ENCODE measurements around the gene ADAMTS2.

The ADAMTS2 gene

DNA sequence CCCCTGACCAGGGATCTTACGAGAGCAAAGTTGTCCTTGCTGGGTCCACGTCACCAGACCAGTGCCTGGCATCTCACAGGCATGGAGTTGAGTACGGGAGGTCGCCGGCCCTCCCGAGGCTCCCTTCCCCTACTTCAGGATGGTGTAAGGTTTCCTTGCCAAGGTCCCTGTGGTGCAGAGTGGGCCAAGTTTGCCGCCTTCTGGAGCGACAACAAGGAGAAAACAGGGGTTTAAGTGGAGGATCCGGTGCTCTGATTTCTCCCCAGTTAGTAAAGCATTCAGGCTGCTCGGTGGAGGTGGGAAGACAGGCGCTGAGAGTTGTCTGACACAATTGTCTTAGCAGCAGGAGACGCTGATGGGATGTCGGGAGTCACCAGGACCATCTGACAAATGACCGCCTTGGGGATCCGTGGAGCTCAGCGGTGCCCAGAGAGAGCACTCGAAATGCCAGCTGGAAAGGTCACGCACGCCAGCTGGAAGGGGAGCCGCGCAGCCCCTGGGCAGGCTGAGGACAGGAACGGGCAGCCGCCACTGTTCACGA lies 37.3 kb downstream of the ADAMTS2 start:
- H3K79me1 ChIP-seq (replicated peaks; ENCODE audit: low read length, poor library complexity, severe bottlenecking), result no peaks in the 10 kb centered on the region
- no peak overlapping the region for H3K4me3 ChIP-seq (ENCODE audit: insufficient read depth in 1 of 2, low read depth in 1 of 2, low read length in 2 of 2)
- no peaks in the 10 kb centered on the region for H3K4me1 ChIP-seq (ENCODE audit: control insufficient read depth, insufficient read depth, low read depth, low read length)
- no peak overlapping the region for H3K4me2 ChIP-seq (ENCODE audit: low read length, poor library complexity, severe bottlenecking)
- peak overlapping the region in 1 of 2 experiments; percentile 92 for H3K14ac ChIP-seq (ENCODE audit: low read length in 2 of 2)
- H3K9me3 ChIP-seq (ENCODE audit: control insufficient read depth, low read length), result no peaks in the 10 kb centered on the region
- peak overlapping the region; percentile 37 for H4K8ac ChIP-seq (ENCODE audit: low read length)
- H3K23ac ChIP-seq (ENCODE audit: low read length in 2 of 2), result no peak overlapping the region
- H2AK5ac ChIP-seq (ENCODE audit: low read length, severe bottlenecking), result no peak overlapping the region
- no peak overlapping the region for H3K9ac ChIP-seq (ENCODE audit: low read length)
- WGBS, result 94% methylated on average over 24 of the region's 24 CpGs
- no peak overlapping the region for H3K27ac ChIP-seq (ENCODE audit: low read length, poor library complexity, severe bottlenecking)
- H4K91ac ChIP-seq (ENCODE audit: low read length), result peak overlapping the region; percentile 50
- no peak overlapping the region for H2AFZ ChIP-seq (ENCODE audit: low read depth, low read length)
- H2BK15ac ChIP-seq (ENCODE audit: low read depth, poor library complexity, severe bottlenecking), result no peak overlapping the region
- no peak overlapping the region for H2BK12ac ChIP-seq (ENCODE audit: low read length in 2 of 2)
- H3K27me3 ChIP-seq (ENCODE audit: control insufficient read depth in 1 of 2, insufficient read depth in 1 of 2, low read length in 2 of 2), result no peaks in the 10 kb centered on the region
- no peak overlapping the region for H3K4ac ChIP-seq (ENCODE audit: low read depth in 1 of 2, low read length in 2 of 2)
- no peaks in the 10 kb centered on the region for H3K36me3 ChIP-seq (ENCODE audit: control insufficient read depth in 1 of 2, insufficient read depth in 2 of 2, low read depth in 1 of 2, low read length in 2 of 2)
- no peak overlapping the region for H2BK120ac ChIP-seq (ENCODE audit: low read depth, low read length)
- no peak overlapping the region for H3K18ac ChIP-seq (ENCODE audit: low read depth in 1 of 2, low read length in 2 of 2)
- DNase-seq, result no peak
- no peak overlapping the region for H2BK5ac ChIP-seq (ENCODE audit: low read depth, low read length, poor library complexity, severe bottlenecking)

DNA sequence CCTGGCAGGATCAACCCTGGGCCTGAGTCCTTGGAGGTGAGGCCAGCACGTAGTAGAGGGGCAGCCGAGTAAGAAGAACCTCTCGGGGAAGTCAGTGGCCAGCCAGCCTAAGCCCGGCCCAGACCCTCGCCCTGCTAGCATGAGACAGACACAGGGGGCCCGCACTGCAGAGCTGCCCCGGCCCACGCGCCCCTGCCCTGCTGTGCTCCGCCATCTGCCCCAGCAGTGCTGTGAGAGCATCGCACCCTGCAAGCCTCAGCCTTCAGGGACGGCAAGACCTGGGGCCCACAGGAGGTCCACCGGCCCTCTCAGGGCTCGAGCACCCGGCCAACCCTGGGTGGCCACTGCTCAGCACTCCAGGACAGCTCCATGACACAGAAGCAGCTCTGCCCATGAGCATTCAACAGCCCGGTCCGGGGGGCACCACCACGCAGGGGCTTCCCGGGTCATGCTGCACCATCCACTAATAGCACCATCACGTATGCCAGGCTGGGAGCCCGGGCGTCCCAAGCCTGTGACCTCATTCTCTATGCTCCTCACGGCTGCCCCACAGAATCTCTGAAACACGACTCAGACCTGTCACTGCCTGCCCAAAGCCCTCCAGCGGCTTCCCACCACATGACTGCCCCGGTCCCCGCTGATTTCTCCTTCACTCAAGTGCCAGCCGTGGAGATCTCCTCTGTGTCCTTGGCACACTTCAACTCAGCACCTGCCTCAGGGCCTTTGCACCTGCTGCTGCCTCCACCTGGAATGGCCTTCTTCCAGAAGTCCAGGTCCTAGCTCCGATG lies 38.1 kb downstream of the ADAMTS2 start:
- H2BK15ac ChIP-seq (ENCODE audit: low read depth, poor library complexity, severe bottlenecking), result no peak overlapping the region
- no peaks in the 10 kb centered on the region for H3K79me1 ChIP-seq (replicated peaks; ENCODE audit: low read length, poor library complexity, severe bottlenecking)
- H3K4ac ChIP-seq (ENCODE audit: low read depth in 1 of 2, low read length in 2 of 2), result no peak overlapping the region
- no peak overlapping the region for H3K23ac ChIP-seq (ENCODE audit: low read length in 2 of 2)
- no peak overlapping the region for H2BK12ac ChIP-seq (ENCODE audit: low read length in 2 of 2)
- 91% methylated on average over 29 of the region's 29 CpGs for WGBS
- H3K4me2 ChIP-seq (ENCODE audit: low read length, poor library complexity, severe bottlenecking), result no peak overlapping the region
- no peak overlapping the region for H3K27ac ChIP-seq (ENCODE audit: low read length, poor library complexity, severe bottlenecking)
- H3K36me3 ChIP-seq (ENCODE audit: control insufficient read depth in 1 of 2, insufficient read depth in 2 of 2, low read depth in 1 of 2, low read length in 2 of 2), result no peaks in the 10 kb centered on the region
- no peak overlapping the region for H2AFZ ChIP-seq (ENCODE audit: low read depth, low read length)
- no peak overlapping the region for H3K14ac ChIP-seq (ENCODE audit: low read length in 2 of 2)
- H3K4me1 ChIP-seq (ENCODE audit: control insufficient read depth, insufficient read depth, low read depth, low read length), result no peaks in the 10 kb centered on the region
- H3K9ac ChIP-seq (ENCODE audit: low read length), result peak overlapping the region; percentile 61
- no peak overlapping the region for H2BK5ac ChIP-seq (ENCODE audit: low read depth, low read length, poor library complexity, severe bottlenecking)
- DNase-seq, result no peak
- no peaks in the 10 kb centered on the region for H3K9me3 ChIP-seq (ENCODE audit: control insufficient read depth, low read length)
- peak overlapping the region; percentile 27 for H4K91ac ChIP-seq (ENCODE audit: low read length)
- no peaks in the 10 kb centered on the region for H3K27me3 ChIP-seq (ENCODE audit: control insufficient read depth in 1 of 2, insufficient read depth in 1 of 2, low read length in 2 of 2)
- H3K4me3 ChIP-seq (ENCODE audit: insufficient read depth in 1 of 2, low read depth in 1 of 2, low read length in 2 of 2), result no peak overlapping the region
- no peak overlapping the region for H2AK5ac ChIP-seq (ENCODE audit: low read length, severe bottlenecking)
- H2BK120ac ChIP-seq (ENCODE audit: low read depth, low read length), result no peak overlapping the region
- no peak overlapping the region for H3K18ac ChIP-seq (ENCODE audit: low read depth in 1 of 2, low read length in 2 of 2)
- no peak overlapping the region for H4K8ac ChIP-seq (ENCODE audit: low read length)

DNA sequence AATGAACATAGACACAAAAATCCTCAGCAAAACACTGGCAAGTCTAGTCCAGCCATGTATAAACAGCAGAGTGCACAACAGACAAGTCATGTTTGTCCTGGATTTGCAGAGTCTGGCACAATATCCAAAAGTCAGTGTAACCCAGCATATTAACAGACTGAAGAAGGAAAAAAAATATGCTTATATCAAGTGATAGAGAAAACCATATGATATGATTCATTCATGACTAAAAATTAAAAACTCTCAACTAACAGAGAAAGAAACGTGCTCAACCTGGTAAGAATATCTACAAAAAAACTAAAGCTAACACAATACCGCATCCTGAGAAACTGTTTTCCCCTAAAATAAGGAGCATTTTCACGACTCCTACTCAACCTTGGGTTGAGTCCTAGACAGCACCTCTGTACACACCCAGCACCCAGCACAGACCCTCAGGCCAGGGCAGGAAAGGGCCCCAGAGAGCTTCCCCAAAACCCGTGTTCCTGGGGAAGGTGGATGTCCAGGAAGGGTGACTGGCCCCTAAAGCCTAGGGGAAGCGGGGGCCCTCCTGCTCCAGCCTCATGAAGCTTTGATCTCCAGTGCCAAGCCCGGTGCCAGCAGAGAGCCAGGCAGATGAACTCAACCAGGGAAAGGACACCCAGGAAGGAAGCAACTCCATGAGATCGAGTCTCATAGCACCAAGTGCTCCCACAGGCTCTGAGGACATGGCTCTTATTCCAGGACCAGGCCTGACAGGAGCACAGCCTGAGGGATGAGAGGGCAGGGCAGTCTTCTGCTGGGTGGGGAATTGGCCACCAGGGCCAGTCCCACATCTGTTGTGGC lies 38.9 kb downstream of the ADAMTS2 start:
- no peak overlapping the region for H3K23ac ChIP-seq (ENCODE audit: low read length in 2 of 2)
- H2AFZ ChIP-seq (ENCODE audit: low read depth, low read length), result no peak overlapping the region
- no peak overlapping the region for H3K4ac ChIP-seq (ENCODE audit: low read depth in 1 of 2, low read length in 2 of 2)
- no peak overlapping the region for H2BK12ac ChIP-seq (ENCODE audit: low read length in 2 of 2)
- no peak for DNase-seq
- H3K18ac ChIP-seq (ENCODE audit: low read depth in 1 of 2, low read length in 2 of 2), result no peak overlapping the region
- H2BK15ac ChIP-seq (ENCODE audit: low read depth, poor library complexity, severe bottlenecking), result no peak overlapping the region
- no peak overlapping the region for H3K4me2 ChIP-seq (ENCODE audit: low read length, poor library complexity, severe bottlenecking)
- no peaks in the 10 kb centered on the region for H3K27me3 ChIP-seq (ENCODE audit: control insufficient read depth in 1 of 2, insufficient read depth in 1 of 2, low read length in 2 of 2)
- no peak overlapping the region for H4K91ac ChIP-seq (ENCODE audit: low read length)
- H3K14ac ChIP-seq (ENCODE audit: low read length in 2 of 2), result peak overlapping the region in 1 of 2 experiments; percentile 55
- no peak overlapping the region for H2BK5ac ChIP-seq (ENCODE audit: low read depth, low read length, poor library complexity, severe bottlenecking)
- H4K8ac ChIP-seq (ENCODE audit: low read length), result no peak overlapping the region
- no peaks in the 10 kb centered on the region for H3K4me1 ChIP-seq (ENCODE audit: control insufficient read depth, insufficient read depth, low read depth, low read length)
- no peaks in the 10 kb centered on the region for H3K79me1 ChIP-seq (replicated peaks; ENCODE audit: low read length, poor library complexity, severe bottlenecking)
- no peak overlapping the region for H2AK5ac ChIP-seq (ENCODE audit: low read length, severe bottlenecking)
- peak overlapping the region; percentile 61 for H3K9ac ChIP-seq (ENCODE audit: low read length)
- no peaks in the 10 kb centered on the region for H3K9me3 ChIP-seq (ENCODE audit: control insufficient read depth, low read length)
- no peaks in the 10 kb centered on the region for H3K36me3 ChIP-seq (ENCODE audit: control insufficient read depth in 1 of 2, insufficient read depth in 2 of 2, low read depth in 1 of 2, low read length in 2 of 2)
- H3K27ac ChIP-seq (ENCODE audit: low read length, poor library complexity, severe bottlenecking), result no peak overlapping the region
- no peak overlapping the region for H3K4me3 ChIP-seq (ENCODE audit: insufficient read depth in 1 of 2, low read depth in 1 of 2, low read length in 2 of 2)
- 95% methylated on average over 7 of the region's 7 CpGs for WGBS
- H2BK120ac ChIP-seq (ENCODE audit: low read depth, low read length), result no peak overlapping the region

DNA sequence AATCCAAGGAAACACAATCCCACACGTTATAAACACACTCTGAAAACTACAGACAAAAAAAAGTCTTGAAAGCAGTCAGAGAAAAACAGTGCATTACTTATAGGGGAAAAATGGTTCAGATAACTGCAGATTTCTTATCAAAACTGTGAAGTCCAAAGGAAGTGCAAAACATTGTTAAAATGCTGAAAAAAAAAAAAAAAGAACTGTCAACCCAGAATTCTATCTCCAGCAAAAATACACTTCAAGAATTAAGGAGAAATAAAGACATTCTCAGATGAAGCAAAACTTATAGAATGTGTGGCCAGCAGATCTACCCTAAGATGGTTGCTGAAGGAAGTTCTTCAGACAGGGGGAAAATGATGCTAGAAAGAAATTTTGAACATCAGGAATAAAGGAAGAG lies 40.4 kb downstream of the ADAMTS2 start:
- no peak overlapping the region for H3K4me2 ChIP-seq (ENCODE audit: low read length, poor library complexity, severe bottlenecking)
- peak overlapping the region; percentile 72 for H3K9ac ChIP-seq (ENCODE audit: low read length)
- no peaks in the 10 kb centered on the region for H3K4me1 ChIP-seq (ENCODE audit: control insufficient read depth, insufficient read depth, low read depth, low read length)
- H3K9me3 ChIP-seq (ENCODE audit: control insufficient read depth, low read length), result no peaks in the 10 kb centered on the region
- no peak overlapping the region for H3K27ac ChIP-seq (ENCODE audit: low read length, poor library complexity, severe bottlenecking)
- H3K4ac ChIP-seq (ENCODE audit: low read depth in 1 of 2, low read length in 2 of 2), result no peak overlapping the region
- H2AFZ ChIP-seq (ENCODE audit: low read depth, low read length), result no peak overlapping the region
- WGBS, result no CpG with 5 or more reads among the region's 1 CpG
- H3K4me3 ChIP-seq (ENCODE audit: insufficient read depth in 1 of 2, low read depth in 1 of 2, low read length in 2 of 2), result no peak overlapping the region
- no peaks in the 10 kb centered on the region for H3K36me3 ChIP-seq (ENCODE audit: control insufficient read depth in 1 of 2, insufficient read depth in 2 of 2, low read depth in 1 of 2, low read length in 2 of 2)
- no peaks in the 10 kb centered on the region for H3K79me1 ChIP-seq (replicated peaks; ENCODE audit: low read length, poor library complexity, severe bottlenecking)
- H3K18ac ChIP-seq (ENCODE audit: low read depth in 1 of 2, low read length in 2 of 2), result no peak overlapping the region
- DNase-seq, result no peak
- H4K8ac ChIP-seq (ENCODE audit: low read length), result no peak overlapping the region
- H3K14ac ChIP-seq (ENCODE audit: low read length in 2 of 2), result no peak overlapping the region
- no peak overlapping the region for H2BK5ac ChIP-seq (ENCODE audit: low read depth, low read length, poor library complexity, severe bottlenecking)
- H4K91ac ChIP-seq (ENCODE audit: low read length), result no peak overlapping the region
- H2BK12ac ChIP-seq (ENCODE audit: low read length in 2 of 2), result no peak overlapping the region
- H2BK120ac ChIP-seq (ENCODE audit: low read depth, low read length), result no peak overlapping the region
- H2AK5ac ChIP-seq (ENCODE audit: low read length, severe bottlenecking), result no peak overlapping the region
- no peak overlapping the region for H3K23ac ChIP-seq (ENCODE audit: low read length in 2 of 2)
- H2BK15ac ChIP-seq (ENCODE audit: low read depth, poor library complexity, severe bottlenecking), result no peak overlapping the region
- no peaks in the 10 kb centered on the region for H3K27me3 ChIP-seq (ENCODE audit: control insufficient read depth in 1 of 2, insufficient read depth in 1 of 2, low read length in 2 of 2)
